Measurements from ENCODE around the gene FTSJ1.

Gene FTSJ1

GRCh38 chrX:48470110-48470832 lies 5.7 kb upstream of the FTSJ1 start, which contains the start of gene SLC38A5:
Gene SLC38A5, minus strand, starts transcription at chrX:48470260. Its CDS starts 2,336 bp downstream, at chrX:48467924.
- in situ Hi-C loops (cut with MboI; ENCODE audit: low sequenced_read_pairs) = no loop called here

GRCh38 chrX:48470833-48471118 lies 5.2 kb upstream of the FTSJ1 start:
- in situ Hi-C loops (cut with MboI; ENCODE audit: low sequenced_read_pairs) = no loop called here

GRCh38 chrX:48471504-48471903 lies 4.5 kb upstream of the FTSJ1 start:
- in situ Hi-C loops (cut with MboI; ENCODE audit: low sequenced_read_pairs) = no loop called here

GRCh38 chrX:48472225-48472624 lies 3.8 kb upstream of the FTSJ1 start:
- in situ Hi-C loops (cut with MboI; ENCODE audit: low sequenced_read_pairs) = no loop called here

GRCh38 chrX:48472851-48473703 lies 2.9 kb upstream of the FTSJ1 start:
- in situ Hi-C loops (cut with MboI; ENCODE audit: low sequenced_read_pairs) = no loop called here

GRCh38 chrX:48473704-48473990 lies 2.4 kb upstream of the FTSJ1 start:
- in situ Hi-C loops (cut with MboI; ENCODE audit: low sequenced_read_pairs) = no loop called here

GRCh38 chrX:48474127-48474526 lies 1.9 kb upstream of the FTSJ1 start:
- in situ Hi-C loops (cut with MboI; ENCODE audit: low sequenced_read_pairs) = no loop called here

- in situ Hi-C loops (cut with MboI; ENCODE audit: low sequenced_read_pairs) = no loop called here
Observed at GRCh38 chrX:48474581-48474980, 1.4 kb upstream of the FTSJ1 start.

- in situ Hi-C loops (cut with MboI; ENCODE audit: low sequenced_read_pairs) = no loop called here
Observed at GRCh38 chrX:48475296-48475695, 703 bp upstream of the FTSJ1 start.

- in situ Hi-C loops (cut with MboI; ENCODE audit: low sequenced_read_pairs) = no loop called here
Observed at GRCh38 chrX:48476919-48477318, 920 bp downstream of the FTSJ1 start.

GRCh38 chrX:48477960-48478755 lies 2.2 kb downstream of the FTSJ1 start:
- in situ Hi-C loops (cut with MboI; ENCODE audit: low sequenced_read_pairs) = no loop called here

GRCh38 chrX:48478806-48479205 lies 2.8 kb downstream of the FTSJ1 start:
- in situ Hi-C loops (cut with MboI; ENCODE audit: low sequenced_read_pairs) = no loop called here

GRCh38 chrX:48480142-48480541 lies 4.1 kb downstream of the FTSJ1 start:
- in situ Hi-C loops (cut with MboI; ENCODE audit: low sequenced_read_pairs) = no loop called here

- in situ Hi-C loops (cut with MboI; ENCODE audit: low sequenced_read_pairs) = no loop called here
Observed at GRCh38 chrX:48480583-48480982, 4.6 kb downstream of the FTSJ1 start.

- in situ Hi-C loops (cut with MboI; ENCODE audit: low sequenced_read_pairs) = no loop called here
Observed at GRCh38 chrX:48482526-48482925, 6.5 kb downstream of the FTSJ1 start.

GRCh38 chrX:48487362-48487798 lies 11.4 kb downstream of the FTSJ1 start:
- in situ Hi-C loops (cut with MboI; ENCODE audit: low sequenced_read_pairs) = no loop called here

GRCh38 chrX:48488034-48488433 lies 12.0 kb downstream of the FTSJ1 start:
- in situ Hi-C loops (cut with MboI; ENCODE audit: low sequenced_read_pairs) = no loop called here

- in situ Hi-C loops (cut with MboI; ENCODE audit: low sequenced_read_pairs) = no loop called here
Observed at GRCh38 chrX:48489296-48489695, 13.3 kb downstream of the FTSJ1 start.

GRCh38 chrX:48489892-48490291 lies 13.9 kb downstream of the FTSJ1 start:
- in situ Hi-C loops (cut with MboI; ENCODE audit: low sequenced_read_pairs) = no loop called here

GRCh38 chrX:48490661-48491060 lies 14.7 kb downstream of the FTSJ1 start:
- in situ Hi-C loops (cut with MboI; ENCODE audit: low sequenced_read_pairs) = no loop called here

- in situ Hi-C loops (cut with MboI; ENCODE audit: low sequenced_read_pairs) = no loop called here
Observed at GRCh38 chrX:48491809-48492208, 15.8 kb downstream of the FTSJ1 start.
